Adipocyte (in vitro differentiated cells): ENCODE data around the gene IL18R1.

ENCODE experiments used
- DNase-seq: peaks from one replicate; pipeline ENCODE4 v3.0.0-alpha.2; 2015; ENCODE audit warnings: low read depth
- H3K27me3 ChIP-seq: replicated peaks from 2 replicates; pipeline ENCODE4 v1.7.0; 2013; ENCODE audit warnings: mild to moderate bottlenecking, low read length, moderate library complexity; ENCODE audit not compliant: control insufficient read depth, insufficient read depth
- H3K36me3 ChIP-seq: 2 replicates; pipeline ENCODE4 v1.7.0; 2013; ENCODE audit warnings: low read length, mild to moderate bottlenecking, moderate library complexity; ENCODE audit not compliant: control insufficient read depth, insufficient read depth, severe bottlenecking
- H3K4me1 ChIP-seq: 2 replicates; pipeline ENCODE4 v1.7.0; 2013; ENCODE audit warnings: mild to moderate bottlenecking, low read length, moderate library complexity; ENCODE audit not compliant: control insufficient read depth, insufficient read depth
- H3K4me3 ChIP-seq: 2 replicates; pipeline ENCODE4 v1.7.0; 2013; ENCODE audit warnings: mild to moderate bottlenecking, low read length, moderate library complexity
- H3K9ac ChIP-seq: 2 replicates; pipeline ENCODE4 v1.7.0; 2013; ENCODE audit warnings: mild to moderate bottlenecking, low read length, moderate library complexity
- H3K9me3 ChIP-seq: 2 replicates; pipeline ENCODE4 v1.7.0; 2013; ENCODE audit warnings: mild to moderate bottlenecking, low read length, moderate library complexity; ENCODE audit not compliant: control insufficient read depth

The IL18R1 gene

DNA sequence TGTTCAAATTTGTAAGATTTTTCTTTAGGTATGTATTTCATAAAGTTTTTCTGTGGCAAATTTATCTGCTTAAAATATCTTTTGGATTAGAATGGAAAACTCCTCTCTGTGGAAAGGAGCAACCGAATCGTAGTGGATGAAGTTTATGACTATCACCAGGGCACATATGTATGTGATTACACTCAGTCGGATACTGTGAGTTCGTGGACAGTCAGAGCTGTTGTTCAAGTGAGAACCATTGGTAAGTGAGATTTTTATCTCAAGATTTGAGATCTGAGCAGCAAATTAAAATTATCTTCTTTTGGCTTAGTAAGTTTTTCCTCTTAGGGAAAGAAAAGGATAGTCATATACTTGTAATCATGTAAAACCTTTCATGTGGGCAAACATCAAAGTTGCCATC, 81.5 kb downstream of the IL18R1 start:
- no peak for DNase-seq
- Histone ChIP-seq H3K4me3 (no peak overlapping the region), H3K9ac (no peak overlapping the region), H3K4me1 (peaks cover 5% of the 10 kb centered on the region), H3K9me3 (no peaks in the 10 kb centered on the region), H3K36me3 (no peaks in the 10 kb centered on the region), H3K27me3 (no peaks in the 10 kb centered on the region)

GRCh38 chr2:102438111-102438510, 82.5 kb downstream of the IL18R1 start:
- H3K4me3 ChIP-seq, result no peak overlapping the region
- H3K27me3 ChIP-seq, result no peaks in the 10 kb centered on the region
- no peak overlapping the region for H3K9ac ChIP-seq
- no peaks in the 10 kb centered on the region for H3K9me3 ChIP-seq
- H3K36me3 ChIP-seq, result no peaks in the 10 kb centered on the region
- peaks cover 5% of the 10 kb centered on the region for H3K4me1 ChIP-seq
- no peak for DNase-seq

- Histone ChIP-seq H3K4me1 (peaks cover 5% of the 10 kb centered on the region), H3K9ac (no peak overlapping the region), H3K36me3 (no peaks in the 10 kb centered on the region), H3K27me3 (no peaks in the 10 kb centered on the region), H3K4me3 (no peak overlapping the region), H3K9me3 (no peaks in the 10 kb centered on the region)
- no peak for DNase-seq
Observed at GRCh38 chr2:102438578-102438977, 83.0 kb downstream of the IL18R1 start.

DNA sequence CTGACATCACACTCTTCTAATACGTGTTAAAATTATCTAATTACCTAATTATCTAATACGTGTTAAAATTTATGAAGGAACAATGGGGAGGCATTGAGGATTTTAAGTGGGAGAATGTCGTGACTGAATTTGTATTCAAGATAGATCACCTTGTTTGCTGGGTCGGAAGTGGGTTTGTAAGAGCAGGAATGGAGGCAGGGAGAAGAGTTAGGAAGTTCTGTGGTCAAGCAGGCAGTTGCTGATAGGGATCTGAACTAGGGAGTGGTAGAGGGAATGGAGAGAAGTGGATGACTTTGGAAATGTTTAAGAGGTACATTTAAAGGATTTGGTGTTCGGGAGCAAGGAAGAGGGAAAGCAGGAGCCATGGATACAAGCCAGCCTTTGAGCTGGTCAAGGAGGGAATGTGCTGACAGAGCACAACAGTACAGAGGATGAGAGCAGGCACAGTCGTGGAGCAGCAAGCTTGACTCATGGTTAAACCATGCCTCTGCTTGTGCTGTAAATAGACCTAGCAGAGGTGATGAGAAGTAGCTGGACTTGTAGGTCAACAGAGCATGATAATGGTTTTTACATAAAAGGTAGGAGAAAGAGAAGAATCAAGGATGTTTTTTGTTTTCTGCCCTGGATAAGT, 83.6 kb downstream of the IL18R1 start:
- Histone ChIP-seq H3K27me3 (no peaks in the 10 kb centered on the region), H3K36me3 (no peaks in the 10 kb centered on the region), H3K4me3 (no peak overlapping the region), H3K4me1 (peaks cover 5% of the 10 kb centered on the region), H3K9ac (no peak overlapping the region), H3K9me3 (no peaks in the 10 kb centered on the region)
- DNase-seq, result no peak

DNA sequence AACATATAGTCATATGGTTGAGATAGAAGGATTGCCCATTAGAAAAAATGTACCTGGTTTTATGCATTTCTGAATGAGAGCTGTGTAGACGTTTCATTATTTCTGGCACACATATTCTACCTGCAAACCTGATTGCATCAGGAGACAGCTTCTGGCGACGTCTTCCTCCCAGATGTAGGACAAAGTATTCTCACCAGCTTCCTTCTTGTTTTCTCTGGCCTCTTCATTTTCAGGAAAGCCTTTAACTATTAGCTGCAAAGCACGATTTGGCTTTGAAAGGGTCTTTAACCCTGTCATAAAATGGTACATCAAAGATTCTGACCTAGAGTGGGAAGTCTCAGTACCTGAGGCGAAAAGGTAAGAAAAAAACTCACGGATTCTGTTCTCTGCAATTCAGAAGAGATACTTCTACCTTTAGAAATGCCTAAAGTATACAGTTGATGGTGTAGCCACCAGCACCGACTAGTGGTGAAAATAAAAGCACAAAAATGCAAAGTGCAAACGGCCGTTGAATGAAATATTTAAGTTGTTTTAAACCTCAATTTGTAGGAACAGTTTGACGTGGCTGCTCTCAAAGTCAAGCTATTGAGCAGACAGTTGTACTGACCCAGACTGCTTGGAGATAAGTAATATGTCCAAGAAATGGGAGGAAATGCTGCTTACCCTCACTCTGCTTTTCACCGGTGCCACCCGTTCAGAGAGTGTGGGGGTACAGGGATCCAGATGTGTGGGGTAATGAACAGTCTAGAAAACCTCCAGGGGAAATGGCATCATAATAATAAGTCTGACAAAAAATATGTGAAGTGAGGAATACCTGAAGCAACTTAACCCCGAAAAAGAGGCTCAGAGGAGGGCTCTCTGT, 87.6 kb downstream of the IL18R1 start:
- Histone ChIP-seq H3K27me3 (no peaks in the 10 kb centered on the region), H3K4me1 (peaks cover 5% of the 10 kb centered on the region), H3K36me3 (no peaks in the 10 kb centered on the region), H3K9ac (no peak overlapping the region), H3K9me3 (no peaks in the 10 kb centered on the region), H3K4me3 (no peak overlapping the region)
- DNase-seq, result peak; percentile 63

DNA sequence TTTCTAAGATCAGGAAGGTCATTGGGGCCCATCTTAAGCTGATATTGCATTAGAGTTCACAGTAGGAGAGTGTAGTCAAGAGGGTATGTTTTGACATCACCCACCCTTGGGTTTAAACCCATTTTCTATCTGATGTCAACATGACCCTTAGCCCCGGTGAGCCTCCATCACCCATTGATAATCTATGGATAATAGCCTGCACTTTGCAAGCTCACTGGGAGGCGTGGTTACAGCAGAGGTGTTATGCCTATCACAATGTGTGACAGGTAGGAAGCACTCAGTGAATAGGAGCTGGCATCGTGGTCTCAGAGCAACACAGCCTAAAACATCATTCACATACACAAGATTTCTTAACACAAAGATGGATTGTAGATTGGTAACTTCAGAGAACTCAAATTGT, 88.6 kb downstream of the IL18R1 start:
- Histone ChIP-seq H3K27me3 (no peaks in the 10 kb centered on the region), H3K9me3 (no peaks in the 10 kb centered on the region), H3K9ac (no peak overlapping the region), H3K36me3 (no peaks in the 10 kb centered on the region), H3K4me1 (peaks cover 3% of the 10 kb centered on the region), H3K4me3 (no peak overlapping the region)
- no peak for DNase-seq

DNA sequence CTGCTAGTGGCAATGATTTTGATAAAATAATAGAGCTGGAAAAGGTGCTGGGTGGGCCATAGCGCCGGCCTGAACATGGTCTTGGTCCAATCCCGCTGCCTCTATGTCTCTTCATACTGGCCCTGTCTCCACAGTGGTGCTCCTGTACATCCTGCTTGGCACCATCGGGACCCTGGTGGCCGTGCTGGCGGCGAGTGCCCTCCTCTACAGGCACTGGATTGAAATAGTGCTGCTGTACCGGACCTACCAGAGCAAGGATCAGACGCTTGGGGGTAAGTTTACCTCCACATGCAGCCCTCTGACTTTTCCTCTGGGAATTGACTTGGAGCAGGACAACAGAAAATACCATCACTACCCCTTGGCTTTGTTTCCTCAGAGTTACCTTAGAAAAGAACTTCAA, 91.3 kb downstream of the IL18R1 start:
- Histone ChIP-seq H3K4me3 (no peak overlapping the region), H3K9ac (no peak overlapping the region), H3K27me3 (peaks cover 9% of the 10 kb centered on the region), H3K9me3 (no peaks in the 10 kb centered on the region), H3K36me3 (no peaks in the 10 kb centered on the region), H3K4me1 (no peaks in the 10 kb centered on the region)
- DNase-seq, result no peak
